ENCODE data around the gene PRSS53.

DNA sequence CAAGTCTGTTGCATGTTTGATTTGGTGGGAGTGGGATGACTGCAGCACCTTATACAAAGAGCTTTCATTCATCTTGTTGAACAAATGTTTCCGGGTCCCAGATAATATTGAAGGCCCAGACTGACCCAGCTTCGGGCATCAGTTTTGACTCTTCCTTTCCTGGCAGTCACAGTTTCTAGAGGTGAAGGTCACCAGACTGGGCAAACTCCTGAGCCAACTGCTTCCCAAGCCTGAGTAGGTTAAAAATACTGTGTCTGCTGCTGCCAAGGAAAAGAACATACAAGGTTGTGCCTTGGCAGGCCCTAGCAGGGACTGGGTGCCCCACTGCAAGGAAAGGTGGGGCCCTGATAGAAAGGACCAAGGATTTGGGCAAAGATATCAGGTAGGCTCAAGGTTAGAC is 24.0 kb upstream of the PRSS53 start:
- TF ChIP-seq POLR2A (IDR thresholded peaks at IDR 0.05) = no peak
- TF ChIP-seq, protein P1, sequence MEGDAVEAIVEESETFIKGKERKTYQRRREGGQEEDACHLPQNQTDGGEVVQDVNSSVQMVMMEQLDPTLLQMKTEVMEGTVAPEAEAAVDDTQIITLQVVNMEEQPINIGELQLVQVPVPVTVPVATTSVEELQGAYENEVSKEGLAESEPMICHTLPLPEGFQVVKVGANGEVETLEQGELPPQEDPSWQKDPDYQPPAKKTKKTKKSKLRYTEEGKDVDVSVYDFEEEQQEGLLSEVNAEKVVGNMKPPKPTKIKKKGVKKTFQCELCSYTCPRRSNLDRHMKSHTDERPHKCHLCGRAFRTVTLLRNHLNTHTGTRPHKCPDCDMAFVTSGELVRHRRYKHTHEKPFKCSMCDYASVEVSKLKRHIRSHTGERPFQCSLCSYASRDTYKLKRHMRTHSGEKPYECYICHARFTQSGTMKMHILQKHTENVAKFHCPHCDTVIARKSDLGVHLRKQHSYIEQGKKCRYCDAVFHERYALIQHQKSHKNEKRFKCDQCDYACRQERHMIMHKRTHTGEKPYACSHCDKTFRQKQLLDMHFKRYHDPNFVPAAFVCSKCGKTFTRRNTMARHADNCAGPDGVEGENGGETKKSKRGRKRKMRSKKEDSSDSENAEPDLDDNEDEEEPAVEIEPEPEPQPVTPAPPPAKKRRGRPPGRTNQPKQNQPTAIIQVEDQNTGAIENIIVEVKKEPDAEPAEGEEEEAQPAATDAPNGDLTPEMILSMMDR (IDR thresholded peaks at IDR 0.05) = no peak

Measured in testis (tissue), 2 donors.